GM12874 (cell line): ENCODE data around the gene ANKRA2.

ENCODE experiments used
- TF ChIP-seq, protein P1 (sequence below): IDR thresholded peaks from 2 replicates; pipeline ENCODE4 v1.5.1; 2011; ENCODE audit warnings: low read depth, mild to moderate bottlenecking, control low read depth, low read length, moderate library complexity; ENCODE audit not compliant: insufficient read depth

The ANKRA2 gene, protein sequence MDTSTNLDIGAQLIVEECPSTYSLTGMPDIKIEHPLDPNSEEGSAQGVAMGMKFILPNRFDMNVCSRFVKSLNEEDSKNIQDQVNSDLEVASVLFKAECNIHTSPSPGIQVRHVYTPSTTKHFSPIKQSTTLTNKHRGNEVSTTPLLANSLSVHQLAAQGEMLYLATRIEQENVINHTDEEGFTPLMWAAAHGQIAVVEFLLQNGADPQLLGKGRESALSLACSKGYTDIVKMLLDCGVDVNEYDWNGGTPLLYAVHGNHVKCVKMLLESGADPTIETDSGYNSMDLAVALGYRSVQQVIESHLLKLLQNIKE

DNA sequence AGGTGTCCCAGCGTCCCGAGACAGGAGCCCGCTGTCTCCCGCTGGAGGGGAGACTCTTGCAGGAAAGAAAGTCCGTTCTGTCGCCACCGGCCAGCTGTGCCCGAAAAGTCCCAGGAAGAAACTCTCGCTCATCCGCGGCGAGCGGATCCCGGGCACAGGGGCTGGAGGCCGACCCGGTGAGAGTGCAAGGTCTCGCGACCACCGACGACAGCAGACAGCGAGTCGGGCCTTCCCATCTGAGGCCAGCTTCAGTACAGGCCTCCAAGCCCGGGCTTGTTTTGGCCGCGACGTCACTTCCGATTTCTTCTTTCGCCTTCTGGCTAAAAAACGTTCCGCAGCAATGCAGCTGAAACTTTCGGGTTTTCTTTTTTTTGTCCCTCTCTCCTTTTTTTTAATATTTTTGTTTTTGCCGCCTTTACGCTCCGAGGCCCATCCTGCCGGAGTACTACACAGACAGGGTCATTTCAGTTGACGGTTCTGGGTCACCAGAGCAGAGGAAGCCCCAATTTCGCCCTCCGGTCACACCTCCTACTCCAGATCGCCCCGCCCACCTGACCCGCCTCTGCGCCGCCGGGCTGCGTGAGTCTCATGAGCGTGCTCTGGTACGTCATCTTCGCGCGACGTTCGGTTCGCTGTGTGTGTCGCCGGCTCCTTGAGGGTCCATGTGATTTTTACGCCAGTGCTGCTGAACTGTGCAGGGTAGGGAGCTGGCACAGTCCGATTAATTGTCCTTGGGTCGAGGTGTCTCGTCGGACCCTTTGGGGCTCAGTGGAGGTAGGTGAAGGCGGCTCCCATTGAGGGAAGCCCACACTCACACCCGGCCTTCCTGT, at the start of gene ANKRA2, which contains the start of gene UTP15:
Gene ANKRA2, minus strand, starts transcription at position 501 of the 830 bp plus-strand sequence. CDS start 2,758 bp downstream, outside the sequence.
Gene UTP15, plus strand, starts transcription at position 605 of the 830 bp plus-strand sequence. CDS start 1,602 bp downstream, outside the sequence.
- TF ChIP-seq, protein P1, sequence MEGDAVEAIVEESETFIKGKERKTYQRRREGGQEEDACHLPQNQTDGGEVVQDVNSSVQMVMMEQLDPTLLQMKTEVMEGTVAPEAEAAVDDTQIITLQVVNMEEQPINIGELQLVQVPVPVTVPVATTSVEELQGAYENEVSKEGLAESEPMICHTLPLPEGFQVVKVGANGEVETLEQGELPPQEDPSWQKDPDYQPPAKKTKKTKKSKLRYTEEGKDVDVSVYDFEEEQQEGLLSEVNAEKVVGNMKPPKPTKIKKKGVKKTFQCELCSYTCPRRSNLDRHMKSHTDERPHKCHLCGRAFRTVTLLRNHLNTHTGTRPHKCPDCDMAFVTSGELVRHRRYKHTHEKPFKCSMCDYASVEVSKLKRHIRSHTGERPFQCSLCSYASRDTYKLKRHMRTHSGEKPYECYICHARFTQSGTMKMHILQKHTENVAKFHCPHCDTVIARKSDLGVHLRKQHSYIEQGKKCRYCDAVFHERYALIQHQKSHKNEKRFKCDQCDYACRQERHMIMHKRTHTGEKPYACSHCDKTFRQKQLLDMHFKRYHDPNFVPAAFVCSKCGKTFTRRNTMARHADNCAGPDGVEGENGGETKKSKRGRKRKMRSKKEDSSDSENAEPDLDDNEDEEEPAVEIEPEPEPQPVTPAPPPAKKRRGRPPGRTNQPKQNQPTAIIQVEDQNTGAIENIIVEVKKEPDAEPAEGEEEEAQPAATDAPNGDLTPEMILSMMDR, result no peak

DNA sequence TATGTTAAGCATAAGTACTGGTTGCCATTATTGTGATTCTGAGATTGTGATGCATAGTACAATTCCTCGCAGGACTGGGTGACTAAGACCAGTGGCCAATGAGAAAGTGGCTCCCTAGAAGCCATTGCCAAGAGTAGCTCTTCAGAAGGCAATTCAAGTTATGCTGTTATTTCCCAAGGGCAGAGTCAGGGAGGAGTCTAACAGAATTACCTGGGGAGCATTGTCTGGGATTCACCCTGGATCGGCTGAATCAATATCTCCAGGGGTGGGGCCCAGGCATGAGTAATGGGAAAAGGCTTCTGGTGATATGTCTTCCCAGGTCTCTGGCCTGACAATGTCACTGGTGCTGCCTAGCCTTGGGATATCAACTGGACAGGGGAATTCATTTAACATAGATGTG, 49.6 kb upstream of the ANKRA2 start:
- TF ChIP-seq, protein P1, result no peak

DNA sequence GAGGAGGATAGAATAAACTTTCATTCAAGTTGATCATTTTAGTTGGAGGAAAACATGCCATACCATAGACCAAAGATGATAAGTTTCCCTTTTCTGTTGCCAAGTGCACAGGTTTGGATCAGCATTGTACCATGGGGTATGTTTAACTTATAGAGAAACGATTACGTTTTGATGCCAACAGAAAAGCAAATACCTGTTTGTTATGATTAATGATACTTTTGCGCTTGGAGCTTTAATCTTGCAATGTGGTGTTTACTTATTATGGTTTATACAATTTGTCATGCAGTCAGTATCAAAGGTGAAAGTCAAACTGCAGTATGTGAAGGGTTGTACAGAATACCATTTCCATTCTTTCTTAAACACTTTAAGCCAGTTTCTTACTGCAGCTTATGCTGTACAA, 47.4 kb upstream of the ANKRA2 start:
- TF ChIP-seq, protein P1, result no peak

DNA sequence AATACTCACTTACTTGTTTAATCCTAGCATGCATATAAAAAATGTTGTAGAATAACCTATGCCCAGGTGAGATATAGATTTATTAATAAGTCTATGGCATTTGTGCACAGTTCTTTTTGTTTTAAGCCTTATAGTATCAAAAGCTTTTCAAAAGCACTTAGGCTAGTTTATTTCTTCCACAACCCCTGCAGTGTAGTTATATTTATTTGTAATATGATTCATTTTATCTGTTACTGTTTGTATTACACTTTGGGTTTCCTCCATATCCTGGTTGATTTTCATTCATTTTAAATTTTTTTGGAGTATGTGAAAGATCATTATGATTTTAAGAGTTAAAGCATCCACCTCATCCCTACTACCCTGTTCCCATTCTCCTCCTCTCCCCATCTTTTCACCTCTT, 41.8 kb upstream of the ANKRA2 start:
- TF ChIP-seq, protein P1, result no peak

DNA sequence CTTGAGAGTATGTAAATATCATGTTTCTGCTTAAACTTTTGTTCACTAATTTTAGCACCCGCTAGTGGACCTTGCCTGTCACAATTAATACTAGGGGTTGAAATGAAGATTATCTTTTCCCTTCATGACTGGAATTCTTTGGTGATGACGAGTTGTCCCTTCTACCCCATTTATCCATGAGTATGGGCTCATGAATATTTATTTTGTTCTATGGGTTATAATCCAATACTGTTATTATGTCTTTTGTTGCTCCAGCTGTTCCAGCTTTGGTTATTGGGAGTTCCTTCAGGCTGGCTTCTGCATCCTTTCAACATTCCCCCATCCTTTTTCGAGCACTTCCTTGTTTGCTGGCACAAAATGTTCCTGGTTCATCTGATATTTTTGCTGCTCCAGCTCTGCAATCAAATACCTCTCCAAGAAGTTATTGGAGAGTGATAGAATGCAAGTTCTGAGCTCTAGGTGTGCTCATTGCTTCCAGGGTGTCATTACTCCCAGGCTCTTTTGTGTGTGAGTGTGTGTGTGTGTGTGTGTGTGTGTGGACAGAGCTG, 40.8 kb upstream of the ANKRA2 start:
- TF ChIP-seq, protein P1, result no peak

DNA sequence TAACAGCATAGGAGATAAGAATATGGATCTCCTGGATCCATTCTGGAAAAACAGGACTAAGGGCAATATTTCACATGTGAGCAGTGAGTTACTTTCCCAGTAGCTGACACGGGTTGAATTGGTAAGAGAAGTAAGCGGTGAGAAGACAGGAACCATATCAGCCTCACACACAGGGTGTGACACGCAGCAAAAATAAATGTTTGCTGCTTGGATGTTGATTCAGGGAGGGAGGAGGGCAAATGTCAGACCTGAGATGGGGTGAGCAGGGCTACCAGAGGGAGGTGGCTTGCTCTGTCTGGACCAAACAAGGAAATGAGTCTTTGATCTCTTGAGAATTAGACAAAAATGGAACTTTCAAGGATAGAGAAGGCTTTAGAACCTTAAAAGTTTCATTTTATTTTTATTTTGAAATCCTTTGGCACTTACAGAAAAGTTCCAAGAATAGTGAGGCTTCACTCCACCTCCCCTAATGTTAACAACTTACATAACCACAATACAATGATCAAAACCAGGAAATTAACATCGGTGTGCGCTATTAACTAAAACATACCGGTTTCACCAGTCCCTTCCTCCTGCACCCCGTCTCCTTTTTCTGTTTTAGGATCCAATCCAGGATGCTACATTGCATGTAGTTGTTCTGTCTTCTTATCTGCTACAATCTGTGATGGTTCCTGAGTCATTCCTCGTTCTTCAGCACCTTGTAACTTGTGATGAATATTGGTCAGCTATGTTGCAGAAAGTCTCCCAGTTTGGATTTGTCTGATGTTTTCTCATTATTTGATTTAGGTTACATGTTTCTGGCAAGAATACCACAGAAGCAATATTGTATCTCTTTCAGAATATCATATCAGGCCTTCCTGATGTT, 40.0 kb upstream of the ANKRA2 start:
- TF ChIP-seq, protein P1, result no peak

DNA sequence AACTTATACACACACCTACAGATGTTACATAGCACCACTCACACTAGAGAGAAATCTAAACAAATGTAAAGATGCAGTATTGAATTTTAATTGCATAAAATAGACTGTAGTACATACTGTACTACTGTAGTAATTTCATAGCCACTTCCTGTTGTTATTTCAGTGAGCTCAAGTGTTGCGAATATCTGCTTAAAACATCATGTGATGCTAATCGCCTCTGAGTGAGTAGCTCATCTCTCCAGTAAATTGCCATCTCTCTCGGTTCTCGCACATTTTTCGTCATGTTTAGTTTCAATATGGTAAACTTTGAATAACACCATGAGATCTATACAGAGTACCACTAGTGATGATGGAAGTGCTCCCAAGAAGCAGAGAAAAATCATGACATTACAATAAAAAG, 38.6 kb upstream of the ANKRA2 start:
- TF ChIP-seq, protein P1, result no peak
